Fibroblast of peridontal ligament (primary cell): ENCODE data around the gene DARS2.
"Not testable (repeated sequence)": the region's sequence is repeated elsewhere in the genome, so short reads cannot be mapped to it uniquely, and the experiment has no call there.

ENCODE experiments used
- DNase-seq: peaks from one replicate; pipeline ENCODE4 v3.0.0-alpha.2; 2010; ENCODE audit errors: extremely low read depth

Gene DARS2, protein sequence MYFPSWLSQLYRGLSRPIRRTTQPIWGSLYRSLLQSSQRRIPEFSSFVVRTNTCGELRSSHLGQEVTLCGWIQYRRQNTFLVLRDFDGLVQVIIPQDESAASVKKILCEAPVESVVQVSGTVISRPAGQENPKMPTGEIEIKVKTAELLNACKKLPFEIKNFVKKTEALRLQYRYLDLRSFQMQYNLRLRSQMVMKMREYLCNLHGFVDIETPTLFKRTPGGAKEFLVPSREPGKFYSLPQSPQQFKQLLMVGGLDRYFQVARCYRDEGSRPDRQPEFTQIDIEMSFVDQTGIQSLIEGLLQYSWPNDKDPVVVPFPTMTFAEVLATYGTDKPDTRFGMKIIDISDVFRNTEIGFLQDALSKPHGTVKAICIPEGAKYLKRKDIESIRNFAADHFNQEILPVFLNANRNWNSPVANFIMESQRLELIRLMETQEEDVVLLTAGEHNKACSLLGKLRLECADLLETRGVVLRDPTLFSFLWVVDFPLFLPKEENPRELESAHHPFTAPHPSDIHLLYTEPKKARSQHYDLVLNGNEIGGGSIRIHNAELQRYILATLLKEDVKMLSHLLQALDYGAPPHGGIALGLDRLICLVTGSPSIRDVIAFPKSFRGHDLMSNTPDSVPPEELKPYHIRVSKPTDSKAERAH

DNA sequence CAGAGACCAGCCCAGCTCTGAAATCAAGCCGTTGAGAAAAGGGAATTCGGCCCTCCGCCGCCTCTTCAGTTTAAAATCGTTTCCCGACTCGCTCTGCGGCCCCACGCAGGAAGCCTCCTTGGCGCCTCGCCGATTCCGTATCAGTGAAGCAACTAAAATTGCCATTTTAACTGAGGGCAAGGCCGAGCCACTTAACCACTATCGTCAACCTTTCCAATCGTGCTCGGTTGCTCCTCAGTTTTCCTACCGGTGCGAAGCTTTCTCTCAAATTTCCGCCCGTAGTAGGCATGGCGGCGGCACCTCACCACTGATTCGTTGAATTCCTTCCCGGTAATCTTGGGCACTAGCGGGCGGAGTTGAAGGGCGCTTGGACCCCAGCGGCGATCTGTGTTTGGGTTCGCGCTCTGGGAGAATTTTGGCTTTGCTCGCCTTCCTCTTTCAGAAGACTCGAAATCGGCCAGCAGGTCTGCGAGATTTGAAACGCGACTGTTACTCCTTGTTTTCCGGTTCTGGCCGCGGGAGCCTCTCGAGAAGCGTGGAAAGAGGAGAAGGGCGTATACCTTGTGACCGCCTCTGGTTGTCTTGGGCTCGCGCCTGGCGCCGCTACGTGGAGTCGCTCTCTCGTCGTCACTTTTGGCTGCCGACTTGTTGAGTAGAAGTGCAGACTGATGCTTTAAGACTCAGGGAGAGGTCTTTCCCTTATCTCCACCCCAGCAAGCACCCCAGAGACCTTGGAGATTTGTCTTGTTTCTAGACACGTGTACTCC is at the start of gene DARS2, which contains the start of gene CENPL:
Gene DARS2 (plus strand): TSS at position 359 of the 767 bp plus-strand sequence. CDS start 557 bp downstream, outside the sequence.
Gene CENPL (minus strand): TSS at position 569 of the 767 bp plus-strand sequence. CDS start 13,584 bp downstream, outside the sequence.
- peak; percentile 99 for DNase-seq

DNA sequence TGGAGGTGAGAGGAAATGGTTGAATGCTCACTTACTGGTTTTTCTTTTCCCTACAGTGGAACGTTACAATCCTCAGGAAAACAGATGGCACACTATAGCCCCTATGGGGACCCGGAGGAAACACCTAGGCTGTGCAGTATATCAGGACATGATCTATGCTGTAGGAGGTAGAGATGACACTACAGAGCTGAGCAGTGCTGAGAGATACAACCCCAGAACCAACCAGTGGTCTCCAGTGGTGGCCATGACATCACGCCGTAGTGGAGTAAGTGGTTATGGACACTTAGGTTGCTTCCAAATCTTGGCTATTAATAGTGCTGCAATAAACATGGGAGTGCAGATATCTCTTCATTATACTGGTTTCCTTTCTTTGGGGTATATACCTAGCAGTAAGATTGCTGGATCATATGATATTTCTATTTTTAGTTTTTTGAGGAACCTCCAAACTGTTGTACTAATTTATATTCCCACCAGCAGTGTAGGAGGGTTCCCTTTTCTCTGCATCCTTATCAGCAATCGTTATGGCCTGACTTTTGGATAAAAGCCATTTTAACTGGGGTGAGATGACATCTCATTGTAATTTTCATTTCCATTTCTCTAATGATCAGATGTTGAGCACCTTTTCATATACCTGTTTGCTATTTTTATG is 48.8 kb upstream of the DARS2 start:
- no peak for DNase-seq

DNA sequence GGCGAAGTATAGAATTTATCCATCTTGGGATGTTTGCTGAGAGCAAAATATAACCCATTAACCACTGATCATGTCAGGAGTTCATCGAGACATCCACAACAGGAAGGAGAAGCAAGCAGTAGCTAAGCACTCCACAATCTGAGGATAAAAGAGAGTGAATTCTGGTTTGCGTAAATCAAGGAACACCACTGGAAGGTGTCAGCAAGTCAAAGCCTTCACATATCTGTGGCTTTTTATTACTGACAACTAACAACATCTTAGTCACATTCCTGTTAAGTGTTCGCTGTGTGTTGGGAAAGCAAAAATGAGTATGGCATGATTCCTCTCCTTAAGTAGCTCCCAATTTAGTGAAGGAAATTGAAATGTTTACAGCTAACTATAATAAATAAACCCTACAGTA is 44.5 kb upstream of the DARS2 start:
- no peak for DNase-seq

DNA sequence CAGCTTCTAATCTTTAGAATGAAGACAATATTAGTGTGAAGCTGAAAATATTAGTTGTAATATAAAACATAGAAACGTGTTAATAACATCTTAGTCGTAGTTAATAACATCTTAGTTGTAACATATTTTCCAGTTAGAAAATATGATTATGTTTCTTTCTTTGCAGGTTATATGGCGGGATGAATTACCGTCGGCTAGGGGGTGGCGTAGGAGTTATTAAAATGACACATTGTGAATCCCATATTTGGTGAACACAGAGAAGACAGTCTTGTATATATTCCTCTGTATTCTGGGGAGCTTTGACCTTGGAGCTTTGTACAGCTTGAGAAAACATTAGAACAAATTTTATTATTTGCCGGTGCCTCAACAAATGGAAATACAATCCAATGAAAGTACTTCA is 39.5 kb upstream of the DARS2 start:
- DNase-seq, result no peak

DNA sequence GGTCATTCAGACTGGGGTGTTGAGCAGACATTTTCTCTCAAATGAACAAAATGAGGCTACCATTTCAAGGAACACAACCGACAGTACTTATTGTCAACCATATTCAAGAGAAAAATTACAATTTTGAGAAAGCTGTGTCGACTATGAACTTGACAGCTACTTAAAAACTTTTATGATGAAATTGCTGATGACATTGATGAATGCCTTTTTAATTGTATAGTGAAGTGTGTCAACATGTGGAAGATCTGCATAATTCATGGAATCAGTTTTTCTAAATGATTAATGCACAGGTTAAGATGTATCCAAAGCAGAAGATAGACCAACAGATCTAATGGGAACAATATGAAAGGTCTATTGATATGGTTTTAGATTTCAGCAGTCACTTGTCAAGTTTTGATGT is 34.6 kb upstream of the DARS2 start:
- DNase-seq, result no peak

DNA sequence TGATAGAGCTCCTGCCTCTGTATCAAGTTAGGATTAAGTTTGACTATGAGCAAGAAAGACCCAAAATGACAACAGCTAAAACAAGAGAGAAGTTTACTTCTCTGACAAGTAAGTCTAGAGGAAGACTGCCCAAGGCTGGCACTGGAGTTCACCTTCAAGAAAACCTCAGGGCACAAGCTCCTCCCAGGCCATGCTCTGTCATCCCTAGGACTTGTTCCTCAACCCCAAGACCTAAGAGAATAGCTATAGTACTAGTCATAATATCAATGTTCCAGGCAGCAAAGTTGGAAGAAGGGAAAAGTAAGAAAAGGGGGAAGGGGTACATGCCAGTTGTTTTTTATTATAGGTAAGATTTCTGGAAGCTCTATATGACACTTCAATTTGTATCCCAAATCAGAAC is 26.4 kb upstream of the DARS2 start:
- no peak for DNase-seq

DNA sequence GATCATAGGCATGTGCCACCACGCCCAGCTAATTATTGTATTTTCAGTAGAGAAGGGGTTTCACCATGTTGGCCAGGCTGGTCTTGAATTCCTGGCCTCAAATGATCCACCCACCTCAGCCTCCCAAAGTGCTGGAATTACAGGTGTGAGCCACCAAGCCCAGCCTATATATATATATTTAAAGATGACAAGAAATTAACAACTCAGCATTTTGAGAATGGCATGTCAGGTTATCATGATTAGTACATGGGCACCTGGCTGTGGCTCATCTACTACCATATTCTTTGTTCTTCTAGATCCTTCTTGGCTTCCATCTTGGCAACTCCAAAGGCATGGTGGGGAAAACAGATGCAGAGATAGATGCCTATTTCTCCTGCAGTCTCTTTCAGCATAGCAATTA is 24.5 kb upstream of the DARS2 start:
- DNase-seq, result not testable (repeated sequence)

DNA sequence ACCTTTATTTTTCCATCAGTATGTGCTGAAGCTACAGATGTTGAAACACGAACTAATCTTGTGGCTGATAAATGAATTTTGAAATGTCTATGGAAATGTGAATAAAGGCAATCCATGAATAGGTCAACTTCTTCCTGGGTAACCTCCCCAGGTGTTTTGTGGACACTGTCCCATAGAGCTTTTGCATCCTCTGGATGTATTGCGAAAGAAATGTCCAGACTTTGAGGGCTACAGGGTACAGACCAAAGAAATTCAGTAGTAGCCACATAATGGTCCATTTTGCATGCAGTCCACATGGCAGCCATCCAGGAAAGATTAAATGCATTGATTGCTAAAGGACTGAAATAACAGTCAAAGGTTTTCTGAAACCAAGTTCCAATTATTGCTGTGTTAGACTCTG is 21.5 kb upstream of the DARS2 start:
- no peak for DNase-seq

DNA sequence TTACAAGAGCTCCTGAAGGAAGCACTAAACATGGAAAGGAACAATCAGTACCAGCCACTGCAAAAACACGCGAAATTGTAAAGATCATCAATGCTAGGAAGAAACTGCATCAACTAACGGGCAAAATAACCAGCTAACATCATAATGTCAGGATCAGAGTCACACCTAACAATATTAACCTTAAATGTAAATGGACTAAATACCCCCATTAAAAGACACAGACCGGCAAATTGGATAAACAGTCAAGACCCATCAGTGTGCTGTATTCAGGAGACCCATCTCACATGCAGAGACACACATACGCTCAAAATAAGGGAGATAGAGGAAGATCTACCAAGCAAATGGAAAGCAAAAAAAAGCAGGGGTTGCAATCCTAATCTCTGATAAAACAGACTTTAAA is 10.8 kb upstream of the DARS2 start:
- DNase-seq, result not testable (repeated sequence)

DNA sequence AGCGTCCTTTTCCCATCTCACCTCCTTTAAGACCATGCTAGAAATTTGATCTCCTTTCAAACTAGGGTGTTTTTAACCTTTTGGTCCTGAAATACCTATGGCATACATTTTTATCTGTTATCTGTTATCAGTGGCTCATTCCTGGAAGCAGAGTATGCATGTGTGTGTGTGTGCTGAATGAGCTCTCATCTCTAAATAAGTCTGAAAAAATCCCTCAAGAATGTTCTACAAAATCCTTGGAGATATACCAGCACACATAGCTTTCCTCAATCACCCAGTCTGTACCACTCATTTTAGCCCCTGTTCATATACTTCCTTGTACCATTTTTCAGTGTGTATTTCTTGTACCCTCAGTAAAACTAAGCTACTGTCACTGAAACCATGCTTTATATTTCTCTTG is 6.0 kb upstream of the DARS2 start:
- no peak for DNase-seq

DNA sequence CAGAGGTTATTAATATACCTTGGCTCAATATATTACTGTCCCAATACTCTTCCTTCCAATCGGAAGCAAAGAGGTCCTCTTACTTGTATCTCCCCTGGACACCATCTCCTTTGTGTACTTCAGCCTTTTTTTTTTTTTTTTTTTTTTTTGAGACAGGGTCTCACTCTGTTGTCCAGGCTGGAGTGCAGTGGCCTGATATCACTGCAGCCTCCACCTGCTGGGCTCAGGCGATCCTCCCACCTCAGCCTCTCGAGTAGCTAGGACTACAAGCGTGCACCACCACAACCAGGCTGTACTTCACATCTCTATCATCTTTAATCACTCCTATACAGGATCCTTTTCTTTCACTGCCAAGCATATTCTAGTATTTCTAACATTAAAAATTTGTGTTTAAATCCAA is 2.8 kb upstream of the DARS2 start:
- no peak for DNase-seq

DNA sequence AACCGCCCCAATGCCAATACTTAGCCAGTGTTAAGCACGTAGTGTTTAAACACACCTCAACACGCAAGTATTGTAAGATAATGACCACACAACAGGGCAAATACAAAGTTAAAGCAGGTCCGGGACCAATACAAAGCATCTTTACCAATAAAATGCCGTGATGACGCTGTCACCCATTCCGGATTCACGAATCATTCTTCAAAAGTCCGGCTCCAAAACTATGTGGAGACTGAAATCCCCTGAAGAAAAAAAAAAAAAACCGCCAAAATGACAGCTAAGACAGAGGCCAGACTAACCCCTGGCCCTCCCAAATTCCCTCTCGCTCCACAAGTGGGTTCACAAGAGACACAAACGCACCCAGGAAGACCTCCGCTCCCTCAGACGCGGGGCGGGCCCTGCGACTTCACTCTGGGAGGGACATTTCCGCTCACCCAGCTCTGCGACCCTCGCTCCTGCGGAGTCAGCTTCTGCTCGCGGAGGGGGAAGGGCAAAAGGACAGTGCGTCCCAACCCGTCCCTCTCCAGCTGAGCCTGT is 625 bp upstream of the DARS2 start:
- peak; percentile 14 for DNase-seq

DNA sequence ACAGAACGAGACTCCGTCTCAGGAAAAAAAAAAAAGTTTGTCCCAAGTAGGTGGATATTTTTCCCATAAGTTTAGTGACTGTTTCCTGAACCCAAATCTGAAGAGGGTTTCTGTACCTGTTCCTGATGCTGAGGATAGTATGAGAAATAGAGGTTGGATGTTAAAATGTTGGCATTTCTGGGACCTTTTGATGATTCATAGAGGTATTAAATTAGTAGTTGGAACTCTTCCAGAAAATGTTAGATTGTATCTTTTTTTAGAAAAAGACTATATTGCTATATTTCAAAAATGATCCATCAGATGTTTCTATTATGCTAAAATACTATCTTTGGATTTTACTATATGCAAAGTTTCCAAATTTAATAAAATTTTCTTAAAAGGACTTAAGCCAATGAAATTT is 3.1 kb downstream of the DARS2 start:
- DNase-seq, result no peak

DNA sequence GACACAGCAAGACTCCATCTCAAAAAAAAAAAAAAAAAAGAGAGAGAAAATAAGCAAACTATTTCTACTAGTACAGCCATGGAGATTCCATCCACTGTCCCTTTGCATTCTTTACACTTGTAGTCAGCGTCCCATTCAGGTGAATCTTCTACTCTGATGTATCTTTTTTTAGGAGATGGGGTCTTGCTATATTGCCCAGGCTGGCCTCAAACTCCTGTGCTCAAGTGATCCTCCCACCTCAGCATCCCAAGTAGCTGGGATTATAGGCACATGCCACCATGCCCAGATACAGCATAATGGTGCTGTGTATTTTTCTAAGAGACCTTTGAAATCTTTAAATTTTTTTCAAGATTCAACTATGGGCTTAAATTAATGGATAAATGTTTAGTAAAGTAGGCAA is 8.3 kb downstream of the DARS2 start:
- DNase-seq, result no peak

DNA sequence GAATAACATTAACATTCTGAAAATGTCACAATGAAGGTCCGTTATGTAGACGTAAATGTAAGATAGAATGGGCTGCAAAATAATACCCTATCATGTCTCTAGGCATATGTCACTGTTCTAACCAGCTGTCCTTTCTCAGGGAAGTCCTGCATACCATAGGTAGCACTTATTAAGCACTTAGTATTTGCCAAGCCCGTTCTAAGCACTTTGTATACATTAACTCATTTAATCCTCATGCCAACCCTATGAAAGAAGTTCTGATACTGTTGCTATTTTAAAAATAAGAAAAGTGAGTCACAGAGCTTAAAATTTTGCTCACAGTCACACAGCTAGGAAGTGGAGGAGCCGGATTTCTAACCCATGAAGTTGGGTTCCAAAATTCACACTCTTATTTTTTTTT is 27.6 kb downstream of the DARS2 start:
- no peak for DNase-seq

DNA sequence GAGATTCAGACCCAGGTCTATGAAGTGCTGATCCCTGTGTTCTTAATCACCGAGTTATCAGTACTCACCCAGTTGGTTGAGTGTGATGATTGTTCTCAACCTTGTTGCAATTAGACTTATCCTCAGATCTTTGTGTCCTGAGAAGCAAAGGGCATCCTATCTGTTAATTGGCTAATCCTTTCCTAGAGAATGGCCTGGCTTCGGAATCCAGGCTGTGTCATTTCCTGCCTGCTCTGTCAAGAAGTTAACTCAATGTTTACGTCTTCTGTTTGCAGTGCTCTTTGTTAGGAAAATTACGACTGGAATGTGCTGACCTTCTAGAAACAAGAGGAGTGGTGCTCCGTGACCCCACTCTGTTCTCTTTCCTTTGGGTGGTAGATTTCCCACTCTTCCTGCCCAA is 28.6 kb downstream of the DARS2 start:
- DNase-seq, result peak; percentile 55

DNA sequence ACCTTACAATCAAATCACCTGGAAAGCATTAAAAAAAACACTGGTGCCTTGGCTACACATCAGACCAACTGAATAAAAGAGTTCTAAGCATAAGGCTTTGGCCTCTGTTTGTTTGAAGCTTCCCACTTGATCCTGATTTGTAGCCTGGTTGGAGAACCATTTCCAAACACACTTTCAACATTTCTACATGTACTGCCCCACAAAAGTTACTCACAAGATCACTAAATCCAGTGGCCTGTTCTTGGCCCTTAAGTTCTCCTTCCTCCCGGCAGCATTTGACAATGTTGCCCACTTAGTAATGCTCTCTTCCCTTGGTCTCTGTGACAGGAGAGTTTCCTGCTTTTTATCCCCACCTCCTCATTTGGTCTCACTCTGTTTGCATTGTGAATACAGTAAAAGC is 31.5 kb downstream of the DARS2 start:
- DNase-seq, result no peak

DNA sequence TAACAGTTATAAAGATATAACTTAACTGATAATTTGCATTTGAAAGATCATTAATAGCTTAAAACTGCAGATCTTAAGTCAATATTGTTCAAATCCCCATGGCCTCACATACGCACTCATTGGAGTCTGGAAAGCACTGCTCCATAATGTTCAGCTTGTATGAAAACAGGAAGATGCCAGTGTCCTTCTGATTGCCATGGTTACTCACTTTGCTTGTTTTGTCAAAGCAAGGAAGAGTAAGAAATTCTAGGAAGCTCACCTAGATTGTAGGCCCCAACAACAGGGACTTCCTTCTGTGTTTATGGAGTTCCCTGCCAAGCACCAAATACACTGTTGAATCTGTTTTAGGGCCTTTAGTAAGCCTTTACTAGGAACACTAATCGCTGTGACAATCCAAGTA is 32.4 kb downstream of the DARS2 start:
- no peak for DNase-seq

DNA sequence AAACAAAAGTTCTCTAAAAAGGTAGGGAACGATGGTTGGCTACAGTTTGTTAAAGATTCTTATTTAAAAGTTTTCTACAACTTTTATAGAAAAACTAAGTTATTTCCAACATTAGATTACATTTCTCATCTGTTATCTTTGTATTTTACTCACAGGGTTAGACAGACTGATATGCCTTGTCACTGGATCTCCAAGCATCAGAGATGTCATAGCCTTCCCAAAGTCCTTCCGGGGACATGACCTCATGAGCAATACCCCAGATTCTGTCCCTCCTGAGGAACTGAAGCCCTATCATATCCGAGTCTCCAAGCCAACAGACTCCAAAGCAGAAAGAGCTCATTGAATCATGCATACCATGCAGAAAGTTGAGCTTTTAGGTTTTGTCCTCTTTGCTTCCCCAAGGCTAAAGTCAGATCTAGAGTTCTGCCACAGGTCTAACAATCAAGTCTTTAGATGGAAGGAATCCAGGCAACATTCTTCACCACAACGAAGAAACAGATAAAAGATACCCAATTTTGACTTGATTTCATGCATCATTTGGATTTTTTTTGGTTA is 33.0 kb downstream of the DARS2 start:
- DNase-seq, result no peak

DNA sequence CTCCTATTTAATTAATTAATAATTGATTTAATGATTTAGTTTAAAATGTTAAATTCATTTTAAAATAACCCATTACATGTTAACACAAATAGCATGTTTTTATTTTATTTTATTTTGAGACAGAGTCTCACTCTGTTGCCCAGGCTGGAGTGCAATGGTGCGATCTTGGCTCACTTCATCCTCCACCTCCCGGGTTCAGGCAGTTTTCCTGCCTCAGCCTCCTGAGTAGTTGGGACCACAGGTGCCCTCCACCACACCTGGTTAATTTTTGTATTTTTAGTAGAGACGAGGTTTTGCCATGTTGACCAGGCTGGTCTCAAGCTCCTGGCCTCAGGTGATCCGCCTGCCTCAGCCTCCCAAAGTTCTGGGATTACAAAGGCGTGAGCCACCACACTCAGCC is 35.1 kb downstream of the DARS2 start:
- DNase-seq, result not testable (repeated sequence)

DNA sequence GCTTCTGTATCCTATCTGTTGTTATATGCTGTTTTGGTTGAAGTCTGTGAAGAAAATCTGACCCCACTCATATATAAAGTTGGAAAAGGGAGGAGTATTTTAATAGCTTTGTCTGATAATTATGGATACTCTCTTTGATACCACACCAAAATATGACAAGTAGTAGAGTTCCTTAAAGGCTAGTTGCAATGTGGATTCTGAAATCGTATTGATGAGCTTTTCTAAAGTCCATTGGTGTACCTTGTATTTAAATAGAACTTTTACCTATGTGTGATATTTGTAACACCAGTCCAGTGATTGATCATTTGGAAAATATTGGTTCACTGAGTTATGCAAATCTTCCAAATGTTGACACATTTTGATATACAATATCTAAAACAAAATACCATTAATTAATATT is 35.6 kb downstream of the DARS2 start:
- no peak for DNase-seq
